DMS153 treated with DMSO at 0.1 percent for 48 hours (cell line): ENCODE data around the gene RRAD.

Experiments
- DNase-seq: peaks from one replicate; lab custom pipeline; 2025; ENCODE audit not compliant: unreplicated experiment; lab: John Stamatoyannopoulos, UW

RRAD gene

DNA sequence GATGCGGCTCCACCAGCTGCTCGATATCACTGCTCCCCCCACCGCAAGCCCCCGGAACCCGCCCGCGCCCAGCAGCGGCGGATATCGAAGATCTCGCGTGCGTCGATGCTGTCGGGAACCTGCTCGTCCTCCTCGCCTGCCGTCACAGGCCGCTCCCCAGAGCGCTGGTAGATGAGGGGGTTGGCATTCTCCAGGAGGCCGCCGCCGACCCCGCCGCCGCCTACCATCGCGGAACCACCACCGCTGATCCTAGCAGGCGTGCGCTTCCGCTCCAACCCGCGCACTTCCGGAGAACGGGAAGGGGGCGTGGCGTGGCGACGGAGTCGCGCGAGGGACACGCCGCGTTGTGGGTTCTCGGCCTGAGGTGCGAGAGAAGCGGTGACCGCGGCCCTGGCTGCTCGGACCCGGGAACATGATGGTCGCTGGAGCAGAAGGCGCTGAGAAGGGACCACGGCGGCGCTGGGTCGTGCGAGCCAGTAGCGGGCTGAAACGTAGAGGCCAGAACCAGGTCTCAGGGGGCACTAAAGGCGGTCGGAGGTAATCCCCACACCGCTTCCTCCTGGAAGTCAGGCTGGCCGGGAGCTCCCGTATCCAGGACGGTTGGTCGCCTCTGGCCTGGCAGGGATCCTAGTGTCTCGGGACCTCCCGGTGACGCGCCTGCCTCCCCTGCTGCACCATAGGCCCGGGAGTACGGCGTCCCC, 9.0 kb upstream of the RRAD start, which contains the start of gene CIAO2B:
Gene CIAO2B, minus strand, starts transcription at position 265 of the 701 bp plus-strand sequence. Its CDS starts 38 bp downstream, at position 227.
- DNase-seq: peak; percentile 50

DNA sequence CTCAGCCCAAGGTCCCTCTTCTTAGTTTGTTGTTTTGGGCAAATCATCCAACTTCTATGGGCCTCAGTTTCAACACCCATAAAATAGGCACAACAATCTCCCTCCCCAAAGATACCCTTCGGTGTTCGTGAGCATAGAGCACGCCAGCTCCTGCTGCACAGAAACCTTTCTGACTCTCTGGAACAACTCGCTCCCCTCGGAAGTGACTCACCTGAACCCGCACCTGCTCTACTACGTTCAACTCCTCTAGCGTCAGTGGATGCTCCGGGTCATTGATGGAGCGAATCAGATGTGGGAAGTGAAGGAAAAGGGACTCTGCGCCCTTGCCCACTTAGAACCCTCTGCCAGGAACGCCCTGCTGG, 8.4 kb upstream of the RRAD start:
- DNase-seq: no peak

DNA sequence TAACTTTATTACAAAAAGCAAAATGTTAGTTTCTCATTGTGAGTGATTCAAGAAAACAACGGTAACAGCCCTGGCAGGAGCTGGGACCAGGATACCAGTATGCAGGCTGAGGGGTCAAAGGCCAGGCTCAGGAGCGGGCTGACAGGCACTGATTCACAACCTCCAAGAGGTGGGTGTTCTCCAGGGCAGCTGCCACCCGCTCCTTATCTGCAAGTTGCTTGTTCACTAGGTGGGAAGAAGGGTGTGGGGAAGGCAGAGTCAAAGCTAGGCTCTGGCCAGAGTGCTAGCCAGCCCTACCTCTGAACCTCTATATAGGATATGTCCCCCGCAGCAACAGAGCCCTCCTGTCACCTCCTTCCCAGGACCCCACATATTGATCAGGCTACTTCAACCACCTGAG, 6.7 kb upstream of the RRAD start:
- DNase-seq: no peak

DNA sequence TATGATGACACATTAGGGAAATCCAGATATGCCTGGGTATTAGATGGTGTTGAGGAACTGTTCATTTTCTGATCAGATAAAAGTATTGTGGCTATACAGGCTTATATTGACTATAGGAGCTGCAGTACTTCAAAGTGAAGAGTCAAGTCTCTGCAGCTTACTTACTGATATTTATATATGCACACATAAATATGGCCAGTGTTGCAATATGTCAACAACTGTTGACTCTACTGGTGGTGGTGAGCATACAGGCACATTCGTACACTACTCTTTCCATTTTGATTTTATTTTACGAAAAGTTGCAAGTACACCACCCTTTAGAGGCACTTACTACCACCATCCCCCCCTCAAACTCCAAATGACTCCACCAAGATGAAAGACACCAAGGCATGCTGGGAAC, 6.3 kb upstream of the RRAD start:
- no peak for DNase-seq

DNA sequence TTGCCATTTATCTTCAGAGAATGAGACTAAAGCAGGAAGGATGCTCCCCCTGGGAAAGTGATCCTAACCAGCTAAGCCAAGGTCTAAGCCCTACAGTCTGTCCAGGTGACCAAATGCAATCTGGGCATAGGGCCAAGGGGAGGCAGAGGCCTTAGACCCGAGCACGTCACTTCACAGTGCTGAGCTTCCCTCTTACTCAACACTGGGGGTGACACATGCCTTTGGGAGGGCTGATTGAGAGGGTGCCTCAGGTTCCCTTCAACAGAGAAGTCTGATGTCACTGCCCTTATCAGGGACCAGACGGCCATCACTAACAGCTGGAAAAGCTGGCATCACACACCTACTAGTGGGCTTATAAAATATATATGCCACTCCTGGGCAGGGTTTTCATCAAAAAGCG, 4.9 kb upstream of the RRAD start:
- no peak for DNase-seq

DNA sequence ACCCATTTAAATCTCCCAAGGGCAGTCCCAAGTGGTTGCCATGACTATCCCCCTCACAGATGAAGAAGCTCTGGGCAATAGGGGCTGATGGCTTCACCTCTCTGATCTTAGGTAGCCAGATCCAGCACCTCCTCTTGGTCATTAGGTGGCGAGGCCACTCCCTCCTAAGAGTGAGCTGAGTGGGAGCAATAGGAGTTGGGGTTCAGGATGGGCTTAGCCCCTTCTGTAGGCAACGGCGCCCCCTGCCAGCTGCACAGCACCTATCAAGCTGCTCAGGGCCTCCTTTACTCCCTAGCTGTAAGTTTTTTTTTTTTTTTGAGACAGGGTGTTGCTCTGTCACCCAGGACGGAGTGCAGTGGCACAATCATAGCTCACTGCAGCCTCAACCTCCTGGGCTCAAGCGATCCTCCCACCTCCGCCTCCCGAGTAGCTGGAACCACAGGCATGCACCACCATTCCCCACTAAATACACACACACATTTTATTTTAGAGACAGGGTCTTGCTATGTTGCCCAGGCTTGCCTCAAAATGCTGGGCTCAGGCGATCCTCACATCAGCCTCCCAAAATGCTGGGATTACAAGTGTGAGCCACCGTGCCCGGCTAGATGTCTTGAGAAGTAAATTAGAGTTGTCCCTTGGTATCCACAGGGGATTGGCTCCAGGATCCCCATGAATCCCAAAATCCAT, 3.5 kb upstream of the RRAD start:
- DNase-seq: no peak

DNA sequence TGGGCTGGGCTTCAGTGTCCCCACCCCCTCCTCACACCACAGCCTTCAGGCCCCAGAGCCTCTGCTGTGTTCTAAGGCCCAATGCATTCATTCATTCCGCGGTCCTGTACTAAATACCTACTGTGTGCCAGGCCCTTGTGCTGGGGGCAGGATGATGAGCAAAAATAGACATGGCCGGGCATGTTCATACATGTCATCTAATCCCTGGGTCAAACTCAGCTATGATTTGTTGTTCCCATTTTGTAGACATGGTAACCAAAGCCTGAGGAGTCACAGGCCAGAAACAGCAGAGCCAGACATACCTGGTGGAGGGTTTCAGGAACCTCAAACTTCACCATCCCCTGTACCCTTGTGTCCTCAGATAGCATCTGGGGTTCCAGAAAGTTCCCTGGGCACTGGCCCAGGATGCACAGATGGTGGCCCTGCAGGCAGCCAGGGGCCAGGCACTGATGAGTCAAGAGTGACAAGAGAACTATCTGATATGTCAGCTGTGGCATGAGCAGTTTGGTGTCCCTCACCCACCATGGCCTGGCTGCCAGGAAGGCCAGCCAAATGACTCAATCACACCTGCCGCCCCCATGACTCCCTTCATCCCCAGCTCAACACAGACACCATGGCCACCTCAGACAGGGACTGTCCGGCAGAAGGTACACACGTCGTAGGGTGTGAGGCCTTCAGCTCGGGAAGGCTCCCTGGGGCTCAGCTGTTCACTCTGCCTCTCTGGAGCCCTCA, 2.7 kb upstream of the RRAD start:
- no peak for DNase-seq

DNA sequence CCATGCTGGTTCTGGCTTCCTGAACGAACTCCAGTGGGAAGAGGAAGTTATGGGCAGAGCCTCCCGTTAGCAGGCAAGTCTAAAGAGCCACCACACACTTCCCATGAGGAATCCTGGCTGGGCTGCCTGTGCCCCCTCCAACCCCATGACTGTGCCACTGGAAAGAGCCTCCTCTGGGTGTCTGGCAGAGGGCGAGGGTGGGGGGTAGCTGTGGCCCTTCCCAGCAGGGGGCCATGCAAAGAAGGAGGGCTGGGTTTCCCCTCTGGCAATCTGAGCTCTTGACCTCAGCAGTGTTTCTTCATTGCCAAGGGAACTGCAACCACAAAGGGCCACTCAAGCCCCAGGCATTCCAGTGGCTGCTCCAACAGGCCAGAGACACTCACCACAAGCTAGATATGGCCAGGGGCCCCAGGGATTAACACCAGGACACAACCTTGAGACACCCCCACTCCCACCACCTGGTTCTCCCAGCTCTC, 1.7 kb upstream of the RRAD start:
- DNase-seq: no peak

DNA sequence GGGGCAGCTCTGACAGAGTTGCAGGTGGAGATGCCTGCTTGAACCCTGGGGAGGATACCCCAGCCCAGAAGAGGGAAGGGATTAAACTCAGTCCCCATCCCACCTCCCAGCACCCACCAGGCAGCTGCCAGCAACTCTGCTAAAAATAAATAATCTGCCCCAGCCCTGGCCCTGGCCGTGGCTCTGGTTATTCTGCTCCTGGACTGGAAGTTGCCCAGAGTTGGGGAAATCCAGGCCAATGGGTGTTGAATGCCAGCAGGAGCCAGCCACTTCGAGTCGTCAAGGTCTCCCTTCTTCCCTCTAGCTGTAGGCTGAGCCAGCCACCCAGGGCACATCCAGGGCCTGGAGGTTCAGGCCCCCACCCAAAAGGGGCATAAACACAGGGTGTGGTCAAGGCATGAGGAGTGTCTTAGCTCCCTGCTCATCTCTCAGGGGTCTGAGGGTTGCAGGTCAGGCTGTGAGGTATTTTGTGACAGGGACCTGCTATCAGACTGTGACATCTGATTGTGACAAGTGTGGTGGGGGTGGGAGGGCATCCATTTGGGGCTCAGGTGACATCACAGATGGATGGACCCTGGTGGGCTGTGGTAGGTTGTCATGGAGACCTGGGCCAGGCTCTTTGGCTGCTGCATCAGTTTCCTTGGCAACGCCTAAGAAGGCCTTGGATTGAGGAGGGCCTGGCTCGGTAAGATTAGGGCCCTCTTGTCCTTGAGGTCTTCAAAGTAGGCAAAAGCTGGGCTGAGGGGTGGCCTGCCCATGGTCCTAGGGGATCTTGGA, 1.0 kb upstream of the RRAD start:
- DNase-seq: no peak

DNA sequence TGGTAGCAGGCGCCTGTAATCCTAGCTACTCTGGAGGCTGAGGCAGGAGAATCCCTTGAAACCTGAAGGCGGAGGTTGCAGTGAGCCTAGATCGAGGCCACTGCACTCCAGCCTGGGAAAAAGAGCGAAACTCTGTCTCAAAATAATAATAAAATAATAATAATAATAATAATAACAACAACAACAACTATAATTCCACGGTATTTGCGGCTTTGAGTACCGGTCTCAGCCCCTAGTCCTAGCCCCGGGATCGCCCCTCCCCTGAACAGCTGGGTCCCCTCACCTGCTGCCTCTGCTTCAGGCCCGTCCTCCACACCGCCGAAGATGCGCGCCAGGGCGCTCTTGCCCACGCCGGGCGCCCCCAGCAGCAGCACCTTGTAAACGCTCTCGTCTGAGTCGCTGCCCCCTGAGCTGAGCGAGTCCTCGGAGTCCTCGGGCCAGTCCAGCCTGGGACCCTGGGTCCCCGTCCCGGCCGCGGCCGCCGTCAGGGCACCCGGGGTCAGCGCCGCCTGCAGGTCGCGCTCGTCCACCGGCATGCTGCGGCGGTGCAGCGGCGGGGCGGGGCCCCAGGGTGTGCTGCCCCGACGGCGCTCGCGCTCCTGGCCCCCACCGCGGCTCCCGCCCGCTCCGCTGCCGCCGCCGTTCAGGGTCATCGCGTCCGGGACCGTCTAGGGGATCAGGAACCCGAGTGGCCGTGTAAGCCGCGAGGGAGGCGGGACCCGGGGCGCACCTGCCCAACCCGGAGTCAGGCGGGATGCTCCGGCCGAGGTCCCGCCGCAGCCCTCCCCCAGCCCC, 611 bp downstream of the RRAD start:
- DNase-seq: no peak

DNA sequence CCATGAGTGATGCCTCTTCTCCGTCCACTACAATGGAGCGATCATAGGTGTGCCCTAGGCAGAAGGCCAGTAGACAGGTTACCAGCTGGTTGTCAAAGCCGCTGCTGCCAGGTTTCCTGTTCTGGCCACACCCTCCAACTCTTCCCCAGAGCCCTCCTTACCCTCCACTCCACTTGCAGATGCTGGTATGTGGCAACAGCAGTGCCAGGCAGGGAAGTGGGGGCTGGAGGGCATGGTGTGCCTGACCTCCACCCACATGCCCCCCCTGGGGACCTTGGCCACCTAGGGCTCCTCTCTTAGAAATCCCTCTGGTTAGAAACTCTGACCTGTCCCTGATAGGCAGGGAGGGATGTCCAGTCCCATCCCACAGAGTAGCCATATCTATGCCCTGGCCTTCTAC, 1.5 kb downstream of the RRAD start:
- DNase-seq: peak; percentile 50

DNA sequence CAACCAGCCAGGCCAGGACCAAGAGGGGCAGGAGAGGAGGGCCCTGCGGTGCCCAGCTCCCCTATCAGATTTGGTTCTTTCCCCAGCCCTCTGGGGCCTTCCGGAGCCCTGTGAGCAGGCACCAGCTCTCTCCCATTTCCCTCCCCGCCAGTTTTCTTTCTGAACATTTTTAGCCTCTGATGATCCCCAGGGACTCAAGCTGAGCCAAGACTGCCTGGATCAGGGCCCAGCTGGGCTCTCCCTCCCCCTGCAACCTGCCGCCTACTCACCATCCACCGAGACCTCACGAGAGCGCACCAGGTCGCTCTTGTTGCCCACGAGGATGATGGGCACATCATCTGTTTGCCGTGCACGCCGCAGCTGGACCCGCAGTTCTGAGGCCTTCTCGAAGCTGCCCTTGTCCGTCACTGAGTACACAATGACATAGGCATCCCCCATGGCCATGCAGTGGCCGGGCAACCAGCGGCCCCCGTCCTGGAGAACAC, 2.0 kb downstream of the RRAD start:
- DNase-seq: peak; percentile 49

DNA sequence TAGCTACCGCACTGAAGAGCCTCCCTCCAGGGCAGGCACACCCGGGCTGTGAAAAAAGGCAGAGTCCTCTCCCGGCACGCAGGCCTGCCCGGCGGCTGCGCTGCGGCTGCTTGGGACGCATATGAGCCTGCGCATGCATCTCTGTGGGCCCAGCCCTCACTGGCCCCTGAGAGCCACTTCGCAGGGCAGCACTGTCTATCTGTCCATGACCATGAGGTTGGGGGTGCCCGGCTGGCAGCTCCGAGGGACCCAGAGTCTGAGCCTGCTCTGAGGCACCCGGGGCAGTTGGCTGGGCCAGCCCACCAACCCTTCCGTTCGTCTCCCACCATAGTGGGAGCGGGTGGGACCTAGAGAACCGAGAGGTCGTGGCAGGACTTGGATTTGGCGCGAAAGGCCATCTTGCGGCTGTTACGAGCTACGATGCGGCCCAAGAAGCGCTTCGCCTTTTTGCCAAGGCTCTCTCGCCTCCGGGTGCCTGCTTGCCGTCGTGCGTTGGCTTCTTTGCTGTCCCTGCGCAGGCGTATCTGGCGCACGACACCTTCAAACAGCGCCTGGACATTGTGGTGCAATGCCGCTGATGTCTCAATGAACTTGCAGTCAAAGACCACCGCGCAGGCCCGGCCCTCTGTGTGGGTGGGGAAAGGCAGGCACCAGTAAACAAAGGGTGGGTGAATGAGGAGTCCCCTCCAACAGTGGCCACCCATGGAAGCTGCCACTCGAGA, 3.4 kb downstream of the RRAD start:
- DNase-seq: no peak

DNA sequence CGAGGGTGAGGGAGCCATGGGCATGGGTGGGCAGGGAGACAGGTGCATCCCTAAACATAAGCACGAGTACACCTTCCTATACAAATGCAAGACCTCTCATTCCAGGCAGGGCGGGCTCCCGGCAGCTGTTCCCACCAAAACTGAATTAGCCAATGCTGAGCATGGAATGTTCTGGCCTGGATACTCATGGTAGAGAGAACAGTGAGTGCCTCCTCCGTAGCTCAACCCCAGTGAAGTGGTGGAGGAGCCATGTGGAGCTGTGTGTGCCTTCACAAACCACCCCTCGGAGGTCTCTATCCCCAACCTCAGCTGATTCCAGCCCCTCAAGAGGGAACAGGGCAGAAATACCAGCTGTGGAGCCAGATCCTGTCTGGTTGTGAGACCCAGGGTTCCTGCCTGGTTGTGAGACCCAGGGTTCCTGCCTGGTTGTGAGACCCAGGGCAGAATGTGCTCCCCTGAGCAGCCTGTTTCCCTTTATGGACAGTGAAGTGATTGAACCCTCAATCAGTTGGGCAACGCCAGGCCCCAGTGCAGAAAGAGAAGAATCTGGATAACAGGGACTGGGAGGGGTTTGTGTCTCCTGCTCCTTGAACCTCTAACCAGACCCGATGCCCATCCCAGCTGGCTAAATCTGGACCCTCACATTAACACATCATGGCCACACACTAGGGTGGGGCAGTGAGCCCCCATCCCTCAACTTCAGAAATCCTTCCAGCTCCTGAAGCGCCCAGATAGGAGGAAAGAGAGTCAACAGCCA, 4.2 kb downstream of the RRAD start:
- no peak for DNase-seq

DNA sequence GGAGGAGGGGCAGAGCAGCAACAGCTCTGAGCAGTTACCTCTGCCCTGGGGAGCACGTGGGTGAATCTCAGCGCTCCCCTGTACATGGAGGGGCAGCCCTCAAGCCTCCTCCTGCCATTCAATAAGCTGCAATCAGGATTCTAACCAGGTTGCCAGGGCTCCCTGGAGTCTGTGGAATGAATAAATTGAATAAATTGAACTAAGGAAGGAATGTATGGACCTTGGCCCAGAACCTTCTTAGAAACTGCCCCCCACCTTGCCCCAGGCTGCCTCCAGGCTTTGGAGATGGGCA, 5.1 kb downstream of the RRAD start:
- no peak for DNase-seq

DNA sequence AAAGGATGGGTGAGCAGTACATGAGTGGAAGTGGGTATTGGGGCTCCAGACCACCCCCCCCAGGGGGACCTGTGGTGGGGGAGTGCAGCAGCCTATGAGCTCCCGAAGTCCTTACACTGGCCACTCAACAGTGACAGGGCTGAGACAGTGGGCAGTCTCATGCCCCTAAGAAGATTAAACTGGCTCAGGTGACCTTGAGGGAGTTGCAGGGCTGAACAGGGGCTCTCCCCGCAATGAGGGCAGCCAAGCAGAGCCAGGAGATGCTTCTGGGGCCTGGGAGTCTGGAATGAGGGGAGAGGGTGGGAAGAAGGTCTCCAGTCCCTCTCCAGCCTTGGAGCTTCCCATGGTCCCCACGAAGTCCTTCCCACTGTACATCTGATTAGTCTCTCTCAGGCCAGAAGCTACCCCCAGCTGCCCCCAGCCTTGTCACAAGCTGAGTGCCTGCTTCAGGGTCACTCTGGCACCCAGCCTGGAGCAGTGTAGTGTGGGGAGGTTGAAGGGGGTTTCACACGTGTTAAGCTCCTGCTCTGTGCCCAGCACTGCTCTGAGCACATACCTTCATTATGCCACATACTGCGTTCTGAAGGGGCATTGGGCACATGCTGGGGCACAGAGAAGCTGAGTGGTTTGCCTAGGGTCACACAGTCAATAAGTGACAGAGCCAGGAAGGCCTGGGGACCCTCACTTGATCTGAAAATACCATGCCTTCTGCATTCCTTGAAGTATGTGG, 5.6 kb downstream of the RRAD start:
- no peak for DNase-seq

DNA sequence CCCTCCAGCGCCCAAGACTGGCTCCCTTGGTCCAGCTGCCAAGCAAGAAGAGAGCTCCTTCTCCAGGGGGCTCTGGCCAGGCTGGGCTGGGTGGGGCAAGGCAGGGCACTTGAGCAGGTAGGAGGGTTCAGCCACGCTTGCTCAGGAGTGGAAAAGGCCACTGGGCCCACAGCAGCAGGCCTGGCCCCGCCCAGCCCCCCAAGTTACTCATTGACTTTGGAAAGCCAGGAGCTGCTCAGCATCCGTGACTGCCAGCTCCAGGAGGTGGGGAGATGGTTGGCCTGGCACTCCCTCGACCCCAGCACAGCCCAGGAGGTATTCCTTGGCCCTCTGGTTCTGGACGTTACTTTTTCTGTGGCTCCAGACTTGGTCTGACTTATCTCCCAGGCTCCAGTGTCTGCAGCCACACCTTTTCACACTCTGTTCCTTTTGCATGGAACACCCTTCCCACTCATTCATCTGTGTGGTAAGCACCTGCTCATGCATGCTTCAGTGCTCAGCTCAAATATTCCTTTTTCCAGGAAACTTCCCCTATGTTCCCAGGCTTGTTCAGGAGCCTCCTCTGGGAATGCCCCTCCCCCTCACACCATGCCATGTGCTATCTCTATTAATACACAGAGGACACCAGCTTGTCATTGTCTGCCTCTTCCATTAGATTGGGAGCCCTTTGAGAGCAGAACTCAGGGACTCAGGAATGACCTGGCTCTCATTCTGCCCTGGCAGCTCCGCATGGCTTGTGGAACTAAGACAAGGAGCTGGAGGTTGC, 6.3 kb downstream of the RRAD start, which contains the start of gene CDH16:
Gene CDH16, minus strand, starts transcription at position 83 of the 766 bp plus-strand sequence. CDS start 820 bp downstream, outside the sequence.
- DNase-seq: no peak

DNA sequence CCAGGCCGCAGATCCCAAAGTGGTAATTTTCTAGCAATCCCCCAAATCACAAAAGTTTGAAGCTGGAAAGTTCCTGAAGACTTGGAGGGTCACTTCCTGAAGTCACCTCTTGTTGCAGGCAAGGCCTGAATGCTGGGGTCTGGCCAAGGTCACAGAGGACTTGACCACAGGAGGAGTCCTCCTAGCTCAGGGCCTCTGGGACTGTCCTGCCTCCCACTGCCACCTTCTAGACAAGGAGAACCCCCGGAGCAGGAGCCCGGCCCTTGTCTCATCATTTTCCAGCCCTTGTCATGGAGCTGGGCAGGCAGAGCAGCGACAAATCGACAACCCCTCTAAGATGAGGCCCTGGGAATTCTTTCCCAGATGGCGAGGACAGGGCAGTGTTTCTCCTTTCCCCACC, 7.0 kb downstream of the RRAD start:
- no peak for DNase-seq
